Measurements from ENCODE around the gene ZBTB9.

- TF ChIP-seq CTCF (conservative IDR thresholded peaks at IDR 0.05; ENCODE audit: low read length) (no peak), EZH2phosphoT487 (IDR thresholded peaks at IDR 0.05; ENCODE audit: borderline replicate concordance) (no peak)
Measured at GRCh38 chr6:33417128-33417902, 37.1 kb upstream of the ZBTB9 start.
